NCI-H128 (cell line): ENCODE results near the gene PRKCA.
"Not testable (repeated sequence)": the region's sequence is repeated elsewhere in the genome, so short reads cannot be mapped to it uniquely, and the experiment has no call there.

Experiments used
- DNase-seq: peaks from one replicate; lab custom pipeline; 2025; ENCODE audit not compliant: unreplicated experiment; lab: John Stamatoyannopoulos, UW

PRKCA gene

DNA sequence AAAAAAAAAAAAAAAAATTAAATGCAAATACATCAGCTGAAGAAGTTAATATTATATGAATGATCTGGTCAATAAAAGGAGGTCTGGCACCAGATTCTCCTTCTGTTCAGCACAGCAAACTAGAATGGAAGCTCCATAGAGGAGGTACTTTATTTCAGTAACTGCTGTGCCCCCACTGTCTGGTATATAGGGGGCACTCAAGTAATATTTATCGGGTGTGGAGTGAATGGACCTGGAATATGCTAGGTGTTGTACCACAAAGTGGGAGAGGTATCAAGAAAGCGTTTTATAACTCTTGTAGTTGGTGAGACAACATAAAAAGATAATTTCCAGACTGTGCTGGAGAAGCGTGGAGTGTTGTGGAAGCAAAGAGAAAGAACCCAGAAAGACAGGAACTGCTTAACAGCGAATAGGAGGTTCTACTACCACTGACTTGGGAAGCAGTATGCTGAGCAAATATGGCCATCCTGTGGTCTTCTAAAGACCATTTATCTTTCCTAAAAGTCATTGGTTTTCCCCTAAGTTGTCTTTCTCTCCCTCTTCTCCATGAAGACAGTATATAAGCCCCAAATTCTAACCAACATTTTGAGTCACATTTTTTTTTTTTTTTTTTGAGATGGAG, 12.2 kb upstream of the PRKCA start:
- DNase-seq: no peak

- no peak for DNase-seq
These were observed 10.1 kb upstream of the PRKCA start for GRCh38 chr17:66292353-66292752.

DNA sequence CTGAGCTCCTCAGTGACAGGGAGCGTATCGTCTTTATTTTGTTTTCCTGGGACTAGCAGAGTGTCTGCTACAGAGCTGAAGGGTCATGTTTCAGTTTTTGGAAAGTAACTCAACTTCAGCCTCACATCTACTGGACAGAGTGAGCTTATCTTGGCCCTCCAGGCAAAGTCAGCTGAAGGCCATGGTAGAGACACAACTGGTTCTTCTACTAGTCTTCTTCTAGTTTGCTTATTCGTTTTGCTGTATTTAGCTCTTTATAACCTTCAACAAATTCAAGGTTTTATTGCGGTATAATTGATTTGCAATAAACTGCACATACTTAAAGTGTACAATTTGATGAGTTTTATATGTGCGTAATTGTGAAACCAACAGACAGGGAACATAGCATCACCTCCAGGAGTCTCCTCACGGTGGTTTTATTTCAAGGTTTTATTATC, 6.1 kb upstream of the PRKCA start:
- DNase-seq: no peak

DNA sequence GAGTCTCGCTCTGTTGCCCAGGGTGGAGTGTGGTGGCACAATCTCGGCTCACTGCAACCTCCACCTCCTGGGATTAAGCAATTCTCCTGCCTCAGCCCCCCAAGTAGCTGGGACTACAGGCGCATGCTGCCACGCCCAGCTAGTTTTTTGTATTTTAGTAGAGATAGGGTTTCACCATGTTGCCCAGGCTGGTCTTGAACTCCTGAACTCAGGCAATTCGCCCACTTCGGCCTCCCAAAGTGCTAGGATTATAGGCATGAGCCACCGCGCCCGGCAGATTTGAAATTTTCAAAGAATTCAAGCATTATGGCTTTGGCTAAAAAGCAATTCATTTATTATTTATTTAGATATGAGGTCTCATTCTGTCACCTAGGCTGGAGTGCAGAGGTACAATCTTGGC, 5.0 kb upstream of the PRKCA start:
- DNase-seq: not testable (repeated sequence)

- no peak for DNase-seq
These were observed 2.7 kb upstream of the PRKCA start for GRCh38 chr17:66299711-66300110.

DNA sequence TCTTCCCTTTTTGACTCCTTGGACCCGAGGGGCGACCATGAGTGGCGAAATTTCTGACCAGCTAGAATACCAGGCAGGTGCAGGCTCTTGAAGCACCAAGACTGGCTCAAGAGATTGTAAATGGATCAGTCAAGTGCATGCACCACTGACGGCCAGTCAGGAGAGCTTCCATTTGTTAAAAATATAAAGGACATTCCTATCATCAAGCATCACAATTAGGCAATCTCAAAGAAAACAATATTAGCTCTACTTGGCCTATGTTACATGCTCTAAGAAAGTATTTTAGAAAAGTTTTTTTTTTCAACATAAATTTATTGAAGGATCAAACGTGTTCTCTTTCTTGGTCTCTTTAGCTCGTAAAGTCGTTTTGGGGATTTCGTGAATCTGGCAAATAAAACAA, 1.5 kb upstream of the PRKCA start:
- DNase-seq: no peak

DNA sequence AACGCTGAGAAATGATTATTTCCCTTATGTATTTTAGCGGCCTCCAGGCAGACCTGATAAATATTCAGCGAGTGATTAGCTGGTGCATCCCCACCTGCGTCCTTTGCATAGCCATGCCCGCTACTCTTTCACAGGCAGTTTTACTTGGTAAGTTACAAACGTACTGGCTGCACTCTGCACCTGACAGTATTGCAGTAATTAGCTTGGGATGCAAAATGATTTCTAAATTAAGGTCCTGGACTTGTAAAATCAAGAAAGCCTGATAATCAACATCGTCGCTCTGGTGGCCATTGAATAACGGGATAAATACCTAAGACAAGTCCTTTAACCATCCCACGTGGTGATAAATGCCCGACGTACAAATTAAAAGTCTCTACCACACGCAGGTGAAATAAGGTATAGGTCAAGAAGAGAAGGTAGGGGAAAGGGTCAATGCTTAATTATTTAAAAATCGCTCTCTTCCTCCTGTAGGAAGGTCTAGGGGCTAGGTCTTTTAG, 998 bp upstream of the PRKCA start:
- DNase-seq: no peak

GRCh38 chr17:66302761-66303626, 581 bp downstream of the PRKCA start:
- no peak for DNase-seq

GRCh38 chr17:66304304-66305174, 2.1 kb downstream of the PRKCA start:
- DNase-seq: peak; percentile 38

DNA sequence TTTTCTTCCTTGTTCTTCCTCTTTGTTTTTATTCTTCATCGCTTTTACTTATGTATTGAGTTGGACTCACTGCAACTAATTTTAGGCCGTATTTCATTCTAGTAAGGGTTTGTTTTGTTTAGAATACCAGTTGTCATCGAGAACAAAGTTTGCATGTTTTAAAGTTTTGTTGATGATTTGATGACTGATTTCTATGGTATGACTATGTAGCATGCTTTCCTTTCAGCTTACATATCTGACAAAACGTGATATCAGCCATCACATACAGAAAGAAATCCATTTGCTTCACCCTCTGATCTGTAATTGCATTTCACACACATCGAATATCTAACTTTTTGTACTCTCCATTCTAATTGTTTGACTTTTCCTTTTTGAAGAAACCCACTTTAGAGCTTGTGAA, 4.0 kb downstream of the PRKCA start:
- DNase-seq: no peak

GRCh38 chr17:66307257-66307656, 4.8 kb downstream of the PRKCA start:
- no peak for DNase-seq

GRCh38 chr17:66308856-66309255, 6.4 kb downstream of the PRKCA start:
- no peak for DNase-seq

- DNase-seq: no peak
These were observed 7.4 kb downstream of the PRKCA start for GRCh38 chr17:66309793-66310192.

DNA sequence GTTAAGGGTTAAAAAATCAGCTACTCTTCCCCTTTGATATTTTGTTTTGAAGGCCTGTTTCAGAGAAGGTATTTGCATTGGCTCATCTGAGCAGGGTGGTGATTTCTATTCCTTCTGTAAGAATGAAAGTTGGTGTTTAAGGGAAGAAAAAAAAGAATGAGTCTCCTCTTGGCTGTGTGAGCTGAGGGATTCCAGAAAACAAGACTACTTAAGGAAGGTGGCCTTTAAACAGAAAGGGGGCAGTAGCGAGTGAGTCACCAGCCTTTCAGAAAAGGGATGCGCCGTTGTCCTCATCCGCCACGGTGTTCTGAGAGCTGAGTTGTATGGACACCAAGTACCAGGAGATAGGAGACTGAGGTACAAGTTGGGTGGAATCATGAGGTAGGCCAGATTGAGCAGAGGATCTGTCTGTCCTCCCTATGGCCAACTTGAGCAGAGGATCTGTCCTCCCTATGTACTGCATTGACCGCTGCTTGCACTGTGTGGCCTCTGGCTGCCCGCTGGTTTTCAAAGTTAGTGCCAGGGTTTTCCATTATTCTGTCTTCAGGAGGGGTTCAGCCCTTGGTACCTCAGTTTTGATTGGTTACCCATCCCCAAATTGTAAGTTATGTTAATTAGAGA, 8.2 kb downstream of the PRKCA start:
- no peak for DNase-seq

DNA sequence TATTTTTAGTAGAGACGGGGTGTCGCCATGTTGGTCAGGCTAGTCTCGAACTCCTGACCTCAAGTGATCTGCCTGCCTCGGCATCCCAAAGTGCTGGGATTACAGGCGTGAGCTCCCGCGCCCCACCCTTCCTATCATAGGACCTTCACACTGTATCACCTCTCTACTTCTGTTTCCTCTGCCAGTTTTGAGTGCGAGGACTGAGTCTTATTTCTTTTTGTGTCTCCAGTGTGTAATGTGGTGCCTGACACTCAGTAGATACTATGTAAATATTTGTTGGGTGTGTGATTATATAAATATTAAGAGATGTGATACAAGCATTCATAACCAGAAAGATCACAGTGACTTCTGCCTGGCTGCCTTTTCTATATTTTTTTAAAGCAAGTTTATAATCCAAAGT, 10.5 kb downstream of the PRKCA start:
- no peak for DNase-seq

DNA sequence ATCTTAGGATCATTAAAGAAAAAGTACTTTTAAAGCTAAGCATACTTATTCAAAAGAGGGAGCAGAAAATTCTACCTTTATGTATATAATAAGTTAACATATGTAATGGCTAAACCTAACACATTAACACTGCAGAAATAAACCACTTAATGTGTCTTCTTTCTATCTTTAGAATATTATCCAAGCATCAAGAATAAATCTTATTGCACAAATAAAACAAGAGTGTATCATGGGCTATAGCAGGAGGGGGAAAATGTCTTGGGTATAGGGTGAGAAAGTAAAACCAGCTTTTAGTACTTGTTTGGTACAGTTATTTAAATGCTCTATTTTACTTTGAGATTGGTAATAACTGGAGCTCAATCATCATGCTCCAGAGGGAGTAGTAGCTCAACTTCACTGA, 10.9 kb downstream of the PRKCA start:
- DNase-seq: no peak

DNA sequence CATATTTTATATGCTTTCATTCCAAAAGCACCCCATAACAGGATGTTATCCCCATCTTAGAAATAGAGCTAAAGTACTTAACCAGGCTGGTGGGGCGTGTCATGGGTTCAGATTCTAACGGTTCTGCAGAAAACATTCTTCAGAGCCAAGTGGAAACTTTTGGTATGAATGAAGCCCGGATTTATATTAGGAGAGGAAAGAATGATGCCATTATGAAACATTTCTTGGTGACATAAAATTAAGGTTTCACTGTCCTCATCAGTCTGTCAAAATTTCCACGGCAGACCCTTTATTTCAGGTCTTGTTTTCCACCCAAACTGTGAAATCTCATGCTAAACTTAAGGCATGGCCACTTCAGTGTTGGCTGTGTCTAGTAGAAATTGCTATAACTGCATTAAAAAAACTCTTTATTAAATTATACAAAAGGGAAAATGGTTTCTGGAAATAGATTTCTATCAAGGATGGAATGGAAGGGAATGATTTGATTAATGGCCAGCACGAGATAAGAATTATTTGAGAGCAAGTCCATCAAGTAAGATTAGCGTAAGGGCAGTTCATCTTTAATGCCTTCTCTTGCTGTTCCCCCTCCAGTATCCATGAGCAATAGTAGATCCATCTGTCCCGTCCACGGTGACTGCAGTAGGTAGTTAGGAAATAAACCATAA, 11.7 kb downstream of the PRKCA start:
- no peak for DNase-seq

GRCh38 chr17:66317629-66318028, 15.2 kb downstream of the PRKCA start:
- DNase-seq: no peak

DNA sequence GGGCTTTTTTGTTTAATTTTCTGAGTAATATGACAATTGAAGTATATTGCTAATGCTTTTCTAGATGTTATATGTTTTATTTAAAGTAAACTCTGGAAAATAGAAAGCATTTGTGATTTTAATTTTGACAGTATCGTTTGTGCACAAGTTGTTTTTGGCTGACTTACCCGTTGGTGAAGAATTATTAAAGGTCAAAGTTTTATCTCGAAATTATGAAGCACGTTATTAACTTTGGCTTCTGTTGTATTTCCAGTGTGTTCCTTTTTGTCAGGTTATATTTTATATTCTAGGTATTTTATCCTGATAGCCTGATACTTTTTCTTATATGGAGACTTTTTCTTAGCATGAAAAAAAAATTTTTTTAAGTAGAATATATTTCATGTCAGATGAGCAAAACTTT, 16.8 kb downstream of the PRKCA start:
- no peak for DNase-seq

DNA sequence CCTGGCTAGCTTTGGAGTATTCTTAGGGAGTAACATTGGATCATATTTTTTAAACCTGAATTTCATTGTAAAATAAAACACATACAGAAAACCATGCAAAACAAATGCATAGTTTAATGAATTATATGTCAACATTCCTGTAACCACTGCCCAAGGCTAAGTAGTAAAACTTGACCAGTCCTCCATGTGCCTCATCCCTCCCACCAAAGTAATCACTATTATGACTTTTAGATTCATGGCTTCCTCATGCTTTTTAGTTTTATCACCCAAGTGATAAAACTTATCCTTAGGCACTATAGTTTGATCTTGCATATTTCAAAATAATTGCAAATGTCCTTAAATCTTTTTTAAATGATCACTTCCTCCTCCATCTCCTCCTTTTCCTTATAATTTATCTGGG, 20.4 kb downstream of the PRKCA start:
- no peak for DNase-seq
